ENCODE results near the gene RAB44.

- TF ChIP-seq CTCF (conservative IDR thresholded peaks at IDR 0.05) (no peak), EZH2 (IDR thresholded peaks at IDR 0.05; ENCODE audit: low read depth) (no peak)
Measured at GRCh38 chr6:36776167-36776566, 78.5 kb downstream of the RAB44 start.

All from PC-9 (cell line).